HCT116 (cell line): ENCODE results near the gene ANKRD24. TPM values are rescaled to one million over a fixed set of nuclear protein-coding genes. Genes with fewer than 3 reads are reported as not detected.

ENCODE experiments used
- ATAC-seq: fragments of 200-7000 bp; cut with Tn5 transposase; 2 replicates; pipeline ENCODE4 v1.9.1; 2020; ENCODE audit warnings: mild to moderate bottlenecking, moderate library complexity
- BruUV-seq: library from RNA; stranded (reverse); fragments of 400-500 nt; replicated peaks from 2 replicates; lab custom pipeline; 2021; lab: Mats Ljungman, UMichigan
- CTCF ChIA-PET: fragments of 300-600 bp; sonication (Branson Sonifier 250); formaldehyde crosslinking; loops from one replicate; lab custom pipeline; 2021; ENCODE audit warnings: antibody characterized with exemption; lab: Charles Lee
- POLR2A ChIA-PET: fragments of 300-600, 350-600 bp; sonication (Branson Sonifier 250); formaldehyde crosslinking; loops from one replicate; lab custom pipeline; 2021; ENCODE audit warnings: antibody characterized with exemption; lab: Charles Lee
- RAD21 ChIA-PET, 2 experiments: fragments of 300-600 bp; sonication (Branson Sonifier 250); formaldehyde crosslinking; loops; one replicate each; lab custom pipeline; 2023; ENCODE audit warnings: low total read pairs in 2 of 2; ENCODE audit not compliant: uncharacterized antibody in 2 of 2, unreplicated experiment in 2 of 2, low non-redundant PET in 1 of 2; lab: Charles Lee
- DNase-seq: peaks from one replicate; pipeline ENCODE4 v3.0.0-alpha.2; 2010; ENCODE audit warnings: low read depth, low spot score
- H2AFZ ChIP-seq: fragments of 200-600 bp; shearing (Covaris generic), sonication (generic); 2 replicates; pipeline ENCODE4 v1.6.1; 2017; ENCODE audit warnings: low read depth, mixed run types, mixed read lengths, antibody characterized with exemption, low read length; ENCODE audit not compliant: poor library complexity, severe bottlenecking
- H3K27ac ChIP-seq: 2 replicates; pipeline ENCODE4 v1.5.1; 2012; ENCODE audit warnings: low read depth, low read length
- H3K27me3 ChIP-seq: fragments of 200-600 bp; sonication (generic); 2 replicates; pipeline ENCODE4 v1.6.1; 2016; ENCODE audit warnings: mixed run types, low read length, mixed read lengths; ENCODE audit not compliant: insufficient read depth
- H3K36me3 ChIP-seq, 2 experiments: fragments of 200-500 bp in 1 of 2; fragments of 200-600 bp in 1 of 2; sonication (Bioruptor generic) in 1 of 2; sonication (generic) in 1 of 2; 2 replicates each; pipeline versions ENCODE4 v1.5.1 to v1.6.1; 2014 to 2016; ENCODE audit warnings: low read length in 2 of 2, inconsistent platforms in 1 of 2, mixed read lengths in 1 of 2, mixed run types in 1 of 2; ENCODE audit not compliant: insufficient read depth in 2 of 2, control insufficient read depth in 1 of 2
- H3K4me1 ChIP-seq, 2 experiments: fragments of 200-600 bp in 1 of 2; sonication (generic) in 1 of 2; 2 replicates each; pipeline versions ENCODE4 v1.5.1 to v1.6.1; 2012 to 2017; ENCODE audit warnings: low read length in 2 of 2, inconsistent platforms in 1 of 2, mild to moderate bottlenecking in 1 of 2, mixed read lengths in 1 of 2, mixed run types in 1 of 2, moderate library complexity in 1 of 2; ENCODE audit not compliant: insufficient read depth in 2 of 2, control insufficient read depth in 1 of 2
- H3K4me2 ChIP-seq: fragments of 200-600 bp; sonication (generic); 2 replicates; pipeline ENCODE4 v1.6.1; 2017; ENCODE audit warnings: mixed run types, low read length, mixed read lengths
- H3K4me3 ChIP-seq, 2 experiments: fragments of 200-600 bp in 1 of 2; sonication (generic) in 1 of 2; replicated peaks in 1 of 2; 2 replicates each; pipeline ENCODE4 v1.5.1; 2011 to 2016; ENCODE audit warnings: low read length in 2 of 2, control low read depth in 1 of 2, low read depth in 1 of 2, mild to moderate bottlenecking in 1 of 2, mixed read lengths in 1 of 2, mixed run types in 1 of 2
- H3K79me2 ChIP-seq: fragments of 200-600 bp; sonication (generic); 2 replicates; pipeline ENCODE4 v1.6.1; 2017; ENCODE audit warnings: mild to moderate bottlenecking, mixed run types, low read length, moderate library complexity, mixed read lengths; ENCODE audit not compliant: insufficient read depth
- H3K9ac ChIP-seq: fragments of 200-600 bp; sonication (generic); 2 replicates; pipeline ENCODE4 v1.6.1; 2016; ENCODE audit warnings: low read length, mixed read lengths
- H3K9me2 ChIP-seq: fragments of 200-600 bp; sonication (generic), shearing (Covaris generic); 2 replicates; pipeline ENCODE4 v1.6.1; 2017; ENCODE audit warnings: mixed run types, mild to moderate bottlenecking, moderate library complexity; ENCODE audit not compliant: insufficient read depth
- H3K9me3 ChIP-seq, 2 experiments: fragments of 200-500 bp in 1 of 2; fragments of 200-600 bp in 1 of 2; sonication (Bioruptor generic) in 1 of 2; sonication (generic) in 1 of 2; 2 replicates each; pipeline ENCODE4 v1.6.1; 2014 to 2017; ENCODE audit warnings: low read length in 2 of 2, mixed read lengths in 2 of 2, inconsistent platforms in 1 of 2, low read depth in 1 of 2, mild to moderate bottlenecking in 1 of 2, mixed run types in 1 of 2, moderate library complexity in 1 of 2; ENCODE audit not compliant: control insufficient read depth in 1 of 2, insufficient read depth in 1 of 2
- H4K20me1 ChIP-seq: fragments of 200-600 bp; sonication (generic), shearing (Covaris generic); 2 replicates; pipeline ENCODE4 v1.6.1; 2017; ENCODE audit warnings: mixed run types, mild to moderate bottlenecking, moderate library complexity; ENCODE audit not compliant: insufficient read depth
- CBX3 ChIP-seq: IDR thresholded peaks from 2 replicates; pipeline ENCODE4 v1.6.1; 2012; ENCODE audit warnings: low read depth
- EGR1 ChIP-seq: IDR thresholded peaks from 2 replicates; pipeline ENCODE4 v1.6.1; 2012; ENCODE audit warnings: low read depth
- ELF1 ChIP-seq: IDR thresholded peaks from 2 replicates; pipeline ENCODE4 v1.6.1; 2012; ENCODE audit warnings: low read depth, borderline replicate concordance
- EZH2 ChIP-seq: fragments of 200-600 bp; sonication (generic); IDR thresholded peaks from 2 replicates; pipeline ENCODE4 v1.6.1; 2017; ENCODE audit warnings: antibody characterized with exemption, mixed run types
- EZH2phosphoT487 ChIP-seq: fragments of 200-600 bp; IDR thresholded peaks from 2 replicates; pipeline ENCODE4 v1.6.1; 2018; ENCODE audit warnings: antibody characterized with exemption, borderline replicate concordance
- FOSL1 ChIP-seq: IDR thresholded peaks from 2 replicates; pipeline ENCODE4 v1.6.1; 2012; ENCODE audit warnings: low read depth
- REST ChIP-seq: IDR thresholded peaks from 2 replicates; pipeline ENCODE4 v1.6.1; 2012; ENCODE audit warnings: low read depth
- SIN3A ChIP-seq: IDR thresholded peaks from 2 replicates; pipeline ENCODE4 v1.6.1; 2012; ENCODE audit warnings: low read depth
- SRF ChIP-seq: IDR thresholded peaks from 2 replicates; pipeline ENCODE4 v1.6.1; 2012; ENCODE audit warnings: low read depth
- TCF7L2 ChIP-seq: IDR thresholded peaks from 2 replicates; pipeline ENCODE4 v1.7.0; 2011; ENCODE audit warnings: borderline replicate concordance, inconsistent platforms; ENCODE audit not compliant: insufficient read depth, insufficient read length; ENCODE audit errors: extremely low read depth
- YY1 ChIP-seq: IDR thresholded peaks from 2 replicates; pipeline ENCODE4 v1.6.1; 2011; ENCODE audit warnings: low read length, low read depth, moderate library complexity, mild to moderate bottlenecking; ENCODE audit not compliant: insufficient replicate concordance; ENCODE audit errors: extremely low read depth
- ZFX ChIP-seq: fragments of 450-650 bp; IDR thresholded peaks from 2 replicates; pipeline ENCODE4 v1.6.1; 2017
- ZNF274 ChIP-seq: fragments of 200-500 bp; sonication (Bioruptor generic); IDR thresholded peaks from 2 replicates; pipeline ENCODE4 v1.6.1; 2014; ENCODE audit warnings: mild to moderate bottlenecking, low read depth, low read length, inconsistent platforms
- intact Hi-C: fragments of 100-400 bp; cut with micrococcal nuclease; formaldehyde crosslinking; loops from 2 replicates; pipeline ENCODE4 v1.10.0; 2022
- total RNA-seq: library from RNA; stranded (reverse); gene quantifications from one replicate; pipeline ENCODE4 v1.2.1, GENCODE V29; 2021; ENCODE audit not compliant: unreplicated experiment
- TF ChIP-seq, protein P1 (sequence below): IDR thresholded peaks from 2 replicates; pipeline ENCODE4 v1.6.1; 2012
- TF ChIP-seq, protein P2 (sequence below): IDR thresholded peaks from 2 replicates; pipeline ENCODE4 v1.6.1; 2012

Gene ANKRD24
- total RNA-seq, 1 experiment from 2014 or later: 1.7 TPM

DNA sequence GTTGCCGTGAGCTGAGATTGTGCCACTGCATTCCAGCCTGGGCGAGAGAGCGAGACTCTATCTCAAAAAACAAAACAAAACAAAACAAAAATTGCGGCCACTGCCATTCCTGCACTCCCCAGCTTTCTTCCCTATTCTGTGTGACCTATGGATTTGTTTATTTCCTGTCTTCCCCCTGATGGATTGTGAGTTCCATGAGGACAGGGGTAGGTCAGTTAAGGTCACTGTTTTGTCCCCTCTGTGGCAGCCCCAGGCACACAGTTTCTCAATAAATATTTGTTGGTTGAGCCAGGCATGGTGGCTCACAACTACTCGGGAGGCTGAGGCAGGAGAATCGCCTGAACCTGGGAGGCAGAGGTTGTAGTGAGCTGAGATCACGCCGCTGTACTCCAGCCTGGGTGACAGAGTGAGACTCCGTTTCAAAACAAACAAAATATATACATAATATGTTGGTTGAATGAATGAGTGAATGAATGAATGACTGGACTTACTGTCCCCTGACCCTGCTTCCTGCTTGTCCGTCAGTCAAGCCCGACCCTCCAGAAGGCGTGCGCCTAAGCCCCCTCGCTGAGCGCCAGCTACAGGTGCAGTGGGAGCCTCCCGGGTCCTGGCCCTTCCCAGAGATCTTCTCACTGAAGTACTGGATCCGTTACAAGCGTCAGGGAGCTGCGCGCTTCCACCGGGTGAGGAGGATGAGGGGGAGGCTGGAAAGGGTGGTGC is 51.8 kb downstream of the ANKRD24 start:
- ATAC-seq: no peak
- no peaks in the 10 kb centered on the region for H3K9me2 ChIP-seq
- ChIA-PET RAD21 (no interaction called here), CTCF (interaction anchor here (0.9 to 1.8 kb wide), 2 partner anchors 26 to 95 kb away, joined by 3 to 7 read pairs; no protein-coding TSS in a partner anchor), POLR2A (no interaction called here)
- H3K36me3 ChIP-seq: no peaks in the 10 kb centered on the region
- no peak overlapping the region for H2AFZ ChIP-seq
- H3K9ac ChIP-seq: no peak overlapping the region
- no TSS peak for BruUV-seq
- H3K4me1 ChIP-seq: peaks cover 1 to 17% of the 10 kb centered on the region in 2 experiments; a peak in 3 of 4 replicates
- TF ChIP-seq FOSL1 (no peak), TCF7L2 (no peak), CBX3 (no peak), REST (no peak), YY1 (no peak), EGR1 (no peak), ZNF274 (no peak), EZH2phosphoT487 (no peak), ZFX (no peak), ELF1 (no peak), SIN3A (no peak), EZH2 (no peak), SRF (no peak)
- TF ChIP-seq, protein P1, sequence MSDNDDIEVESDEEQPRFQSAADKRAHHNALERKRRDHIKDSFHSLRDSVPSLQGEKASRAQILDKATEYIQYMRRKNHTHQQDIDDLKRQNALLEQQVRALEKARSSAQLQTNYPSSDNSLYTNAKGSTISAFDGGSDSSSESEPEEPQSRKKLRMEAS: no peak
- TF ChIP-seq, protein P2, sequence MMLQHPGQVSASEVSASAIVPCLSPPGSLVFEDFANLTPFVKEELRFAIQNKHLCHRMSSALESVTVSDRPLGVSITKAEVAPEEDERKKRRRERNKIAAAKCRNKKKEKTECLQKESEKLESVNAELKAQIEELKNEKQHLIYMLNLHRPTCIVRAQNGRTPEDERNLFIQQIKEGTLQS: no peak
- no peak overlapping the region for H3K27ac ChIP-seq
- no peaks in the 10 kb centered on the region for H3K79me2 ChIP-seq
- no peaks in the 10 kb centered on the region for H4K20me1 ChIP-seq
- H3K4me2 ChIP-seq: no peak overlapping the region
- no peaks in the 10 kb centered on the region for H3K9me3 ChIP-seq
- DNase-seq: no peak
- intact Hi-C loops: no loop called here
- no peaks in the 10 kb centered on the region for H3K27me3 ChIP-seq
- no peak overlapping the region for H3K4me3 ChIP-seq
